B cell (primary cell): ENCODE measurements around the gene GAREM2. TPM values are rescaled to one million over a fixed set of nuclear protein-coding genes. Genes with fewer than 3 reads are reported as not detected.

ENCODE experiments used
- ATAC-seq: fragments of 200-7000 bp; cut with Tn5 transposase; one replicate; pipeline ENCODE4 v1.10.0; 2021; ENCODE audit warnings: low read depth, mild to moderate bottlenecking, moderate number of reproducible peaks, moderate library complexity
- CTCF ChIA-PET: fragments of 350-600 bp; sonication (Branson Sonifier 250); formaldehyde crosslinking; loops from one replicate; lab custom pipeline; 2021; ENCODE audit warnings: antibody characterized with exemption, inconsistent platforms; lab: Charles Lee
- POLR2A ChIA-PET: fragments of 350-600 bp; sonication (Branson Sonifier 250); formaldehyde crosslinking; loops from one replicate; lab custom pipeline; 2021; ENCODE audit warnings: antibody characterized with exemption; lab: Charles Lee
- DNase-seq: peaks from one replicate; pipeline ENCODE4 v3.0.0; 2013
- H2AFZ ChIP-seq: 2 replicates; pipeline ENCODE4 v1.6.1; 2012; ENCODE audit warnings: mild to moderate bottlenecking, low read depth, low read length; ENCODE audit not compliant: insufficient read depth, poor library complexity, severe bottlenecking
- H3K27ac ChIP-seq, 2 donors: 1 replicate in 1 of 2; 2 replicates in 1 of 2; pipeline ENCODE4 v1.5.1; 2012 to 2013; ENCODE audit warnings: low read length in 2 of 2, mild to moderate bottlenecking in 2 of 2, moderate library complexity in 1 of 2
- H3K27me3 ChIP-seq, 4 experiments: fragments of 200-600 bp in 1 of 4; sonication (generic) in 1 of 4; replicated peaks in 1 of 4; 1 replicate in 2 of 4; 2 replicates in 2 of 4; pipeline versions ENCODE4 v1.6.1 to v1.7.0; 2013 to 2016; ENCODE audit warnings: low read length in 3 of 4, mild to moderate bottlenecking in 2 of 4, mixed read lengths in 1 of 4, moderate library complexity in 1 of 4; ENCODE audit not compliant: insufficient read depth in 4 of 4, control insufficient read depth in 3 of 4; ENCODE audit errors: control extremely low read depth in 1 of 4
- H3K36me3 ChIP-seq, 2 experiments: replicated peaks in 1 of 2; 1 replicate in 1 of 2; 2 replicates in 1 of 2; pipeline versions ENCODE4 v1.6.1 to v1.7.1; 2013; ENCODE audit warnings: low read length in 1 of 2; ENCODE audit not compliant: insufficient read depth in 2 of 2, control insufficient read depth in 1 of 2; ENCODE audit errors: control extremely low read depth in 1 of 2, extremely low read depth in 1 of 2
- H3K4me1 ChIP-seq, 2 donors: fragments of 200-600 bp in 1 of 2; sonication (generic) in 1 of 2; 1 replicate in 1 of 2; 2 replicates in 1 of 2; pipeline versions ENCODE4 v1.5.1 to v1.6.1; 2013 to 2017; ENCODE audit warnings: low read length in 2 of 2; ENCODE audit not compliant: control insufficient read depth in 2 of 2, insufficient read depth in 2 of 2
- H3K4me2 ChIP-seq: replicated peaks from 2 replicates; pipeline ENCODE3; 2012; ENCODE audit warnings: mild to moderate bottlenecking, low read depth, low read length; ENCODE audit not compliant: poor library complexity, severe bottlenecking
- H3K4me3 ChIP-seq, 5 experiments: fragments of 200-600 bp in 1 of 5; sonication (generic) in 1 of 5; 1 replicate in 3 of 5; 2 replicates in 2 of 5; pipeline versions ENCODE4 v1.5.1 to v1.7.0; 2011 to 2016; ENCODE audit warnings: low read length in 4 of 5, mild to moderate bottlenecking in 4 of 5, low read depth in 2 of 5, control low read depth in 1 of 5, moderate library complexity in 1 of 5; ENCODE audit not compliant: insufficient read depth in 1 of 5; ENCODE audit errors: control extremely low read depth in 1 of 5, extremely low read depth in 1 of 5
- H3K79me2 ChIP-seq: fragments of 200-600 bp; sonication (generic); one replicate; pipeline ENCODE4 v1.6.0; 2016; ENCODE audit warnings: low read length; ENCODE audit not compliant: control insufficient read depth, insufficient read depth
- H3K9ac ChIP-seq: fragments of 200-600 bp; sonication (generic); 2 replicates; pipeline ENCODE4 v1.6.1; 2017; ENCODE audit warnings: mild to moderate bottlenecking, low read length, moderate library complexity
- H3K9me3 ChIP-seq, 3 donors: one replicate each; pipeline versions ENCODE4 v1.6.1 to v1.7.1; 2013; ENCODE audit warnings: low read length in 2 of 3; ENCODE audit not compliant: control insufficient read depth in 2 of 3, insufficient read depth in 1 of 3; ENCODE audit errors: control extremely low read depth in 1 of 3
- H4K20me1 ChIP-seq: 2 replicates; pipeline ENCODE4 v1.6.0; 2012; ENCODE audit warnings: mild to moderate bottlenecking, low read length; ENCODE audit not compliant: insufficient read depth, control insufficient read depth, poor library complexity, severe bottlenecking
- H3K27ac Mint-ChIP-seq: one replicate; pipeline ENCODE4 v1.8.0; 2021; ENCODE audit warnings: mixed read lengths
- H3K27me3 Mint-ChIP-seq: one replicate; pipeline ENCODE4 v1.8.0; 2021; ENCODE audit warnings: mixed read lengths
- H3K4me1 Mint-ChIP-seq: one replicate; pipeline ENCODE4 v1.8.0; 2021; ENCODE audit warnings: mixed read lengths
- H3K4me3 Mint-ChIP-seq: one replicate; pipeline ENCODE4 v1.8.0; 2021; ENCODE audit warnings: mixed read lengths
- H3K9me3 Mint-ChIP-seq: one replicate; pipeline ENCODE4 v1.8.0; 2022; ENCODE audit warnings: mixed read lengths; ENCODE audit not compliant: insufficient read depth
- CTCF ChIP-seq: fragments of 200-600 bp; IDR thresholded peaks from one replicate; pipeline ENCODE4 v1.8.0; 2022; ENCODE audit warnings: antibody characterized with exemption, mild to moderate bottlenecking
- EZH2 ChIP-seq: IDR thresholded peaks from 2 replicates; pipeline ENCODE4 v1.6.1; 2012; ENCODE audit warnings: borderline replicate concordance, low read depth, mild to moderate bottlenecking, moderate library complexity, low read length; ENCODE audit not compliant: insufficient read depth, poor library complexity, severe bottlenecking
- WGBS: methylation state at CpG from one replicate; pipeline ENCODE4 v1.1.5; 2013; ENCODE audit warnings: missing lambda C conversion rate; ENCODE audit not compliant: insufficient coverage; 5-methylcytosine and 5-hydroxymethylcytosine counted together
- intact Hi-C: fragments of 100-400 bp; cut with micrococcal nuclease; formaldehyde crosslinking; loops from one replicate; pipeline ENCODE4 v1.10.0; 2022
- polyA plus RNA-seq: library from polyadenylated mRNA; depleted of rRNA; stranded (reverse); fragments of >200 nt; gene quantifications from 2 replicates; pipeline ENCODE4 v1.2.3, GENCODE V29; 2012
- total RNA-seq, 2 donors: library from RNA; stranded (reverse); fragments of 120-200 nt in 1 of 2; gene quantifications; 1 replicate in 1 of 2; 2 replicates in 1 of 2; pipeline versions ENCODE4 v1.2.3 to v1.2.4, GENCODE V29; 2013 to 2022

GAREM2 gene
- total and polyA plus RNA-seq, 2 donors (not counting 1 experiment from before 2014, with no cell fraction given), result 0.27 to 1.7 TPM

GRCh38 chr2:26164231-26164630, 8.7 kb upstream of the GAREM2 start:
- WGBS, result no CpG with 5 or more reads among the region's 1 CpG
- intact Hi-C loops, result no loop called here
- ChIA-PET CTCF (no interaction called here), POLR2A (no interaction called here)
- no peaks in the 10 kb centered on the region for H3K4me1 Mint-ChIP-seq
- no peaks in the 10 kb centered on the region for H3K36me3 ChIP-seq
- TF ChIP-seq CTCF (no peak), EZH2 (no peak)
- H4K20me1 ChIP-seq, result no peaks in the 10 kb centered on the region
- no peak overlapping the region for H3K9ac ChIP-seq
- H3K79me2 ChIP-seq, result no peaks in the 10 kb centered on the region
- DNase-seq, result no peak
- H3K27me3 ChIP-seq, result no peaks in the 10 kb centered on the region
- H3K9me3 Mint-ChIP-seq, result no peaks in the 10 kb centered on the region
- H3K4me3 ChIP-seq, result no peak overlapping the region
- H3K27me3 Mint-ChIP-seq, result no peaks in the 10 kb centered on the region
- H3K4me1 ChIP-seq, result no peaks in the 10 kb centered on the region
- H3K27ac ChIP-seq, result no peak overlapping the region
- H3K4me2 ChIP-seq, result no peak overlapping the region
- no peak overlapping the region for H3K4me3 Mint-ChIP-seq
- no peak overlapping the region for H2AFZ ChIP-seq
- no peak overlapping the region for H3K27ac Mint-ChIP-seq
- no peak for ATAC-seq
- H3K9me3 ChIP-seq, result no peaks in the 10 kb centered on the region

- H3K79me2 ChIP-seq, result no peaks in the 10 kb centered on the region
- no peak overlapping the region for H2AFZ ChIP-seq
- ATAC-seq (no peak), DNase-seq (no peak)
- H3K27ac ChIP-seq, result no peak overlapping the region
- no peaks in the 10 kb centered on the region for H4K20me1 ChIP-seq
- H3K4me3 ChIP-seq, result no peak overlapping the region
- H3K9ac ChIP-seq, result no peak overlapping the region
- H3K4me2 ChIP-seq, result no peak overlapping the region
- H3K4me1 ChIP-seq, result no peaks in the 10 kb centered on the region
- ChIA-PET CTCF (interaction anchor here (0.7 to 1.3 kb wide), 2 partner anchors 77 to 369 kb away, joined by 3 to 5 read pairs; no protein-coding TSS in a partner anchor), POLR2A (no interaction called here)
- 92% methylated on average over 5 of the region's 8 CpGs for WGBS
- H3K9me3 ChIP-seq, result no peaks in the 10 kb centered on the region
- Mint-ChIP-seq H3K4me1 (no peaks in the 10 kb centered on the region), H3K27me3 (peaks cover 4% of the 10 kb centered on the region), H3K9me3 (no peaks in the 10 kb centered on the region), H3K27ac (no peak overlapping the region), H3K4me3 (no peak overlapping the region)
- no peaks in the 10 kb centered on the region for H3K27me3 ChIP-seq
- intact Hi-C loops, result no loop called here
- H3K36me3 ChIP-seq, result no peaks in the 10 kb centered on the region
- TF ChIP-seq EZH2 (no peak), CTCF (no peak)
Measured at GRCh38 chr2:26164641-26165211, 8.2 kb upstream of the GAREM2 start.
